ENCODE results near the gene MED25. TPM values are rescaled to one million over a fixed set of nuclear protein-coding genes. Genes with fewer than 3 reads are reported as not detected.

The MED25 gene
- polyA plus RNA-seq, 3 donors: 13.9 to 52.9 (median 18.5) TPM

DNA sequence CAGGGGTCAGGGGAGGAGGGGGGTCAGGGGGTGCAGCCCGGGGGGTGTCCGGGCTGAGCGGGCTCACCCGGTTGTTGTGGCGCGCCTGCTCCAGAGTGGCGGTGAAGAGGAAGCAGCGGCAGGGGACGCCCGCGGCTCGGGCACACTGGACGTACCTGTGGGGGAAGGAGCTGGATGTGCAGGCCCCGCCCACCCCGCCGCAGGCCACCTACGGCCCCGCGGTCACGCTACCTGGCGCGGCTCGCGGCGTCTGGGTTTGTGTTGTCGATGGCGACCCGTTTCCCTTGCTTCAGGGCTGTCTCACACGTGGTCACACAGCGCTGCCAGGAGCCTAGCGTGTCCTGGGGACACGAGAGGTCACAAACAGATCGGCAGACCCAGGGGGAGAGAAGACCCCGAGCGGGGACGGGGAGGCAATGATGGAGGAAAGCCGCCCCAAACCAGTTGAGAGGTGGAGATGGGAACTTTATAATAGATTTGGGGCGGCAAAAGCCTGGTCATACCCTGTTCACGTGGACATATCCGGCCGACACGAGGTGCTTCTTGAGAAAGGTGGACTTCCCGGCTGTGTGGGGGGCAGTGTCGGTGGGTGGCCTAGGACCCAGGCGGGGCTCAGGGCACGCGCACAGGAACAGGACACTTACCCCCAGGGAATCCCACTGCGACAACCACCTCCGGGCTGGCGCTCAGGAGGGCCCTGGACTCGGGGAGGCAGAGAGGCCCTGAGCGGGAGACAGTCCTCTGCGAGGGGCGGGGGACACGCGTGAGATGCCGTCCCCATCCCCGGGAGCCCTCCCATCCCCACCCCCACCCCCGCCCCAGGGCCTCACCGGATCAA, 43.7 kb downstream of the MED25 start:
- H3K4me3 Mint-ChIP-seq: no peak overlapping the region

More for the DNA sequence above, 43.7 kb downstream of the MED25 start:
- Histone ChIP-seq H3K4me2 (replicated peaks; ENCODE audit: extremely low read depth, low read length, poor library complexity, severe bottlenecking) (no peak overlapping the region), H3K36me3 (replicated peaks in 1 of 2; ENCODE audit: control insufficient read depth in 1 of 2, insufficient read depth in 2 of 2, low read length in 2 of 2) (peaks cover 54 to 73% of the 10 kb centered on the region in 2 donors), H3K4me3 (replicated peaks in 1 of 3; ENCODE audit: low read depth in 2 of 3, low read length in 3 of 3) (no peak overlapping the region), H3K79me2 (ENCODE audit: insufficient read depth, low read length) (peaks cover 39% of the 10 kb centered on the region), H3K9me3 (replicated peaks in 1 of 2; ENCODE audit: control insufficient read depth in 1 of 2, insufficient read depth in 1 of 2, low read length in 2 of 2) (no peaks in the 10 kb centered on the region), H2AFZ (ENCODE audit: insufficient read depth, low read depth, low read length, poor library complexity, severe bottlenecking) (no peak overlapping the region), H3K9ac (ENCODE audit: insufficient read depth, low read length, poor library complexity, severe bottlenecking) (no peak overlapping the region), H3K27ac (ENCODE audit: low read depth in 1 of 2, low read length in 2 of 2) (no peak overlapping the region), H4K20me1 (ENCODE audit: insufficient read depth, low read length) (peaks cover 79% of the 10 kb centered on the region), H3K4me1 (ENCODE audit: control insufficient read depth in 1 of 2, insufficient read depth in 2 of 2, low read length in 2 of 2) (peaks cover 20 to 22% of the 10 kb centered on the region in 2 donors), H3K27me3 (ENCODE audit: control insufficient read depth in 2 of 2, insufficient read depth in 2 of 2, low read length in 2 of 2) (no peaks in the 10 kb centered on the region)
- Mint-ChIP-seq H3K36me3 (peaks cover 46 to 79% of the 10 kb centered on the region in 2 donors), H3K9me3 (no peaks in the 10 kb centered on the region), H3K27me3 (ENCODE audit: low read depth in 3 of 3) (peaks cover 0 to 1% (median 0%) of the 10 kb centered on the region in 3 donors), H3K4me1 (peaks cover 27% of the 10 kb centered on the region), H3K27ac (no peak overlapping the region)
- no peak for TF ChIP-seq CTCF (IDR thresholded peaks at IDR 0.05)
- intact Hi-C loops (cut with micrococcal nuclease): no loop called here
- WGBS (ENCODE audit: insufficient coverage): 94% methylated on average over 41 of the region's 60 CpGs
- DNase-seq: no peak
